GM19328 (cell line): ENCODE measurements around the gene CSH1.
"Not testable (repeated sequence)": the region's sequence is repeated elsewhere in the genome, so short reads cannot be mapped to it uniquely, and the experiment has no call there.

ENCODE experiments used
- ATAC-seq: cut with Tn5 transposase; IDR thresholded peaks from one replicate; pipeline ENCODE4 v1.9.1; 2021; ENCODE audit warnings: mild to moderate bottlenecking, moderate library complexity; ENCODE audit not compliant: unreplicated experiment

Gene CSH1

GRCh38 chr17:63896524-63897354, at the start of gene CSH1:
CSH1 (minus strand) TSS chr17:63896574; CDS start chr17:63896511, 63 bp downstream.
- ATAC-seq, result not testable (repeated sequence)

GRCh38 chr17:63945784-63946439, 49.5 kb upstream of the CSH1 start:
- ATAC-seq, result no peak

- ATAC-seq, result no peak
Observed at GRCh38 chr17:63944736-63945499, 48.5 kb upstream of the CSH1 start.

GRCh38 chr17:63943745-63944144, 47.4 kb upstream of the CSH1 start:
- ATAC-seq, result no peak

GRCh38 chr17:63942309-63942985, 46.1 kb upstream of the CSH1 start:
- ATAC-seq, result no peak

- no peak for ATAC-seq
Observed at GRCh38 chr17:63941751-63942150, 45.4 kb upstream of the CSH1 start.

GRCh38 chr17:63941162-63941561, 44.8 kb upstream of the CSH1 start:
- no peak for ATAC-seq

- ATAC-seq, result no peak
Observed at GRCh38 chr17:63940584-63940983, 44.2 kb upstream of the CSH1 start.

- no peak for ATAC-seq
Observed at GRCh38 chr17:63939884-63940283, 43.5 kb upstream of the CSH1 start.

- no peak for ATAC-seq
Observed at GRCh38 chr17:63939401-63939800, 43.0 kb upstream of the CSH1 start.

- no peak for ATAC-seq
Observed at GRCh38 chr17:63937920-63938319, 41.5 kb upstream of the CSH1 start.

- ATAC-seq, result no peak
Observed at GRCh38 chr17:63937319-63937718, 40.9 kb upstream of the CSH1 start.

GRCh38 chr17:63934183-63935112, 38.1 kb upstream of the CSH1 start:
- ATAC-seq, result no peak

- ATAC-seq, result no peak
Observed at GRCh38 chr17:63933598-63933997, 37.2 kb upstream of the CSH1 start.

- no peak for ATAC-seq
Observed at GRCh38 chr17:63932721-63933120, 36.3 kb upstream of the CSH1 start.

- ATAC-seq, result peak; percentile 64
Observed at GRCh38 chr17:63931981-63932561, 35.7 kb upstream of the CSH1 start, which contains the start of gene CD79B. CD79B (minus strand) TSS chr17:63932331; CDS start chr17:63932261, 70 bp downstream.

GRCh38 chr17:63930951-63931575, 34.7 kb upstream of the CSH1 start:
- no peak for ATAC-seq

- ATAC-seq, result no peak
Observed at GRCh38 chr17:63929860-63930766, 33.7 kb upstream of the CSH1 start.
